ENCODE measurements around the gene KLF16.

KLF16 gene

DNA sequence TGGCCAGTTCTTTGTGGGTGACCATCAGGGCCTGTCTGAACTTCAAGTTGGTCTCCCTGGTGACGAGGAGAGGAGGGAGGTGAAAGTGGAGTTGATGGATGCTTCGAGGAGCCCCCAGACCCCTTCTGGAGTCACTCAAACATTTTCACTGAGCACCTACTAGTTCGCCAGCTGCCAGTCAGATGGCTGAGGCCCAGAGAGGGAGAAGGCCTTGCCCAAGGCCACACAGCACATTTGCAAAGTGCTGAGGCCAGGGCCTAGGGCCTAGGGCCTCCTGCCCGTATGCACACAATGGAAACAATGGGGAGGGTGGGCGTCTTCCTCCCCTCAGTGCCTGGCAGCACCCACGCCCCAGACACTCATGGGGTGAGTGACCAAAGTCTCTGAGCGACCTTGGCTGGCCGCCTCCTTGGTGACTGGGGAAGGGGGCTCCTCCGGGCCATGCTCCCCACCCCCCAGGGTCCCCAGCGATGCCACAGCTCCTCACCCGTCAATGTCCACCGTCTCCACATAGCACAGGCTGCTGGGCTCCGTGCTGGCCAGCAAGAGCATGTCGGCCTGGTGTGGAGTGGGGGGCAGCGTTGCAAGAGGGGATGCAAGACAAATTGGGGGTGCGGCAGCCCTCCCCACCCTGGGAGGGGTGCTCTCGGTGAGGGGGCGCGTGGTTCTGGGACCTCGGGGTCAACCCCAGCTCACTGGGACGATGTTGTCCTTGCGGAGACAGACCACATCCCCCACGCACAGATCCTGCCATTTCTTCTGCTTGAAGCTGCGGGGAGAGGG is 57.8 kb downstream of the KLF16 start:
- no peak overlapping the region for H3K4me3 ChIP-seq (ENCODE audit: low read depth, low read length)
- no peak for TF ChIP-seq CTCF (IDR thresholded peaks at IDR 0.05; ENCODE audit: borderline replicate concordance, insufficient read depth, low read depth, low read length)

DNA sequence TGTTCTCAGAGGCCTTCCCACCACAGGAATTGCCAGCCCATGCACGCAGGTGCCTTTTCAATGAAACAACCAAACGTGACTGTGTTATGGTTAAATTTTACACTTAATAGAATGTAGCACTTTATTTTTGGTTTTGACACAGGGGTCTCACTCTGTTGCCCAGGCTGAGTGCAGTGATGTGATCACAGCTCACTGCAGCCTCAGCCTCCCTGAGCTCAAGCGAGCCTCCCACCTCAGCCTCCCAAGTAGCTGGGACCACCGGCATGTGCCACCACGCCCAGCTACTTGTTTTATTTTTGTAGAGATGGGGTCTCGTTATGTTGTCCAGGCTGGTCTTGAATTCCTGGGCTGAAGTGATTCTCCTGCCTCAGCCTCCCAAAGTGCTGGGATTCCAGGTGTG is 58.5 kb downstream of the KLF16 start:
- H3K4me3 ChIP-seq (ENCODE audit: low read depth, low read length), result no peak overlapping the region
- no peak for TF ChIP-seq CTCF (IDR thresholded peaks at IDR 0.05; ENCODE audit: borderline replicate concordance, insufficient read depth, low read depth, low read length)

Data from GM12875 (cell line).